HG03139 (cell line): ENCODE measurements around the gene CARMIL3.

Source experiments
- ATAC-seq: cut with Tn5 transposase; IDR thresholded peaks from one replicate; pipeline ENCODE4 v1.9.1; 2021; ENCODE audit not compliant: unreplicated experiment

Gene CARMIL3

DNA sequence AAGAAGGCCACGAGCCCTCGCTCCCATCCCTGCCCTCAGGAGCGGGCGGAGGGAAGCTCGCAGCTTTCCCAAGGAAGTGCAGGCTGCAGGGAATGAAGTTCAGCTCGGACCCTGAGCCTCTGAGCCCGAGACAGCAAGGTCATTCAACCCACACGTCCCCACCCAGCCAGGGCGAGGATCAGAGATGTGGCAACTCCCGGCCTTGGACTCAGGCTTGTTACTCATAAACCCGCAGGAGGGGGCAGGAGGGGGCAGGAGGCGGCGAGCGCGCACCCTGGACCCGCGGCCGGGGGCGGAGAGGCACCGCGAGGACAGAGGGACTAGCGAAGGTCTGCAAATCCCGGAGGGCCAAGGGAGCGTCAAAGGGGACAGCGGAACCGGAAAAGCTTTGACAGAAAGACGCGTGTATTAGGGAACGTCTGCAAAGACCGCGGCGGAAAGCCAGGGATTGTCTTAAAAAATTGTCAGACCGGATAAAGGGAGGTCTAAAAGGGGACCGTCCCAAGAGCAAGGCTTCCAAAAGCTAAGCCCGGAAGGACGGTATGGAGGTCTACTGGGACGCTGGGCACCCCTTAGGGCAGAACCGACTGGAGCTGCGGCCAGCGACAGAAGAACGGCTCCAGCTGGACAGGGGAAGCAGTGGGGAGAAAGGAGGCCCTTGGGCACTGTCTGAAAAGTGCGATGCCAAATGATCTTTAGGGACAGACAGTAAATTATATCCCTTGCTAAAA lies 62.2 kb downstream of the CARMIL3 start:
- ATAC-seq: peak; percentile 34

GRCh38 chr14:24114532-24115421 lies 63.0 kb downstream of the CARMIL3 start, which contains the start of the genes DCAF11 and NRL:
Gene DCAF11 (plus strand): TSS chr14:24114777. CDS start chr14:24115595, 818 bp downstream.
Gene NRL (minus strand): TSS chr14:24114949. CDS start chr14:24082848, 32,101 bp downstream.
- peak; percentile 75 for ATAC-seq

- no peak for ATAC-seq
Measured at GRCh38 chr14:24115422-24116127, 63.8 kb downstream of the CARMIL3 start.

DNA sequence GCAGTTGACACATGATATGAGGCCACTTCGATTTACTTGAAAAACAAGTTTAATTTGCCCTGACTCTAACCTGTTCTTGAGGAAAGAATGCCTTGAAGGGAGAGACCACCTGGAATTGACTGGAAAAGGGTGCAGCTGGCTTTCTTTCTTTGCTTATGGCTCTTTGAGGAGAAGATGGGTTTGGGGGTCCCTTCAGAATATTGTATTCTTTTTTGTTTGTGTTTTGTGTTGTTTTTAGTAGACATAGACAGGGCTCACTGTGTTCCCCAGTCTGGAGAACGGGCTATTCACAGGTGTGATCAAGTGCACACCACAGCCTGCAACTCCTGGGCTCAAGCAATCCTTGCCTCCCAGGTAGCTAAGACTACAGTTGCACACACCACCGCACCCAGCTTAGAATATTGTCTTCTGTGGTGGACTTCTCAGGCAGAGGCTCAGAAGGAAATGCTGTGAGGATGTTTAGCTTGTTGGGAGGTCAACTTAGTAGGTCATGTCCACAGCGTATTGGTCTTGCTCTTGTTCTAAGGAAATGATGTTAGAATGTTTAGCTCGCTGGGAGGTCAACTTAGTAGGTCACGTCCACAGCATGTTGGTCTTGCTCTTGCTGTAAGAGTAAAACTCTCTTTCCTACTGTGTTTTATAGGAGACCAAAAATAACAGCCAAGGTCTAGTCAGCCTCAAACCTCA lies 64.5 kb downstream of the CARMIL3 start:
- no peak for ATAC-seq

DNA sequence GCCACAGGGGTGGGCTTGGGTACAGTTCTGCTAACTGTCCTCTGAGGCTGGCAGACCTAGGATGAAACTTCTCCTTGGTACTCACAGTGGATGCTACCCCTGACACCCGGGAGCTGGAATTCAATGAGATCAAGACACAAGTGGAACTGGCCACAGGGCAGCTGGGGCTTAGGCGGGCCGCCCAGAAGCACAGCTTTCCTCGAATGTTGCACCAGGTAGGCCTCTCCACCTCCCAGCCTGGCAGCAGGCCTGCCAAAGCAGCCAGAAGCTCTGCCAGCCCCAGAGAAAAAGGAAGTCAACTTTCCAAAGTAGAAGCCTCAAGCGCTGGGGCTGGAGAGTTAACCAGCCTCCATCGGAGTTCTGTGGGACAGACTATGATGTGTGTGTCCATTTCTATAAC lies 65.4 kb downstream of the CARMIL3 start:
- no peak for ATAC-seq
